HG02852 (cell line): ENCODE results near the gene SLC16A4.

Experiments
- ATAC-seq: cut with Tn5 transposase; IDR thresholded peaks from one replicate; pipeline ENCODE4 v1.9.1; 2021; ENCODE audit warnings: mild to moderate bottlenecking, moderate library complexity; ENCODE audit not compliant: unreplicated experiment

The SLC16A4 gene

GRCh38 chr1:110335265-110335664 lies 55.6 kb downstream of the SLC16A4 start:
- no peak for ATAC-seq

DNA sequence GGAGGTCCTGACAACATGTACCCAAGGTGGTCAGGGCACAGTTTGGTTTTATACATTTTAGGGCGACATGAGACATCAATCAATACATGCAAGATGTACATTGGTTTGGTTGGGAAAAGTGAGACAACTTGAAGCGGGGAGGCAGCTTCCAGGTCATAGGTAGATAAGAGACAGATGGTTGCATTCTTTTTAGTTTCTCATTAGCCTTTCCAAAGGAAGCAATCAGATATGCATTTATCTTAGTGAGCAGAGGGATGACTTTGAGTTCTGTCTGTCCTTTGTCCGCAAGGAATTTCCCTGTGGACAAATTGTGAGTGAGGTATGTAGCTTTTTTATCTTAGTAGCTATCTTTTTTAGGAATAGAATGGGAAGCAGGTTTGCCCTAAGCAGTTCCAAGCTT lies 62.1 kb downstream of the SLC16A4 start:
- no peak for ATAC-seq

DNA sequence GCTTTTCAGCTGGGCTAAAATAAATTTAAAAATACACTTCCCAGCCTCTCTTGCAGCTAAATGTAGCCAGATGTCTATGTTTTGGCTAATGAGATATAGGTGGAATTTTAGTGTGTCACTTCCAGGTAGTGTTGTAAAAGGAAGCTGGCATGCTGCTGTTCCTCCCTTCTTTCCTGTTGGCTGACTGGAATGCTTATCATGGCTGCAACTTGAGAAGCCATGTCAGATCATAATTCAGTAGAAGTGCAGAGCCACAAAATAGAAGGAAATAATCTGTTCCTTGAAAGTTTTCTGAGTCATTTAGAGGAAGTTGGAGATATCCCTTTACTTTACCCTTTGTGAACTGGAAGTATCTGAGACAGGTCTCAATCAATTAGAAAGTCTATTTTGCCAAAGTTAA lies 62.6 kb downstream of the SLC16A4 start:
- no peak for ATAC-seq

GRCh38 chr1:110326826-110327225 lies 64.0 kb downstream of the SLC16A4 start:
- no peak for ATAC-seq

- no peak for ATAC-seq
Measured at GRCh38 chr1:110324667-110325066, 66.2 kb downstream of the SLC16A4 start.

- no peak for ATAC-seq
Measured at GRCh38 chr1:110321846-110322245, 69.0 kb downstream of the SLC16A4 start.

GRCh38 chr1:110321045-110321444 lies 69.8 kb downstream of the SLC16A4 start:
- ATAC-seq = no peak

DNA sequence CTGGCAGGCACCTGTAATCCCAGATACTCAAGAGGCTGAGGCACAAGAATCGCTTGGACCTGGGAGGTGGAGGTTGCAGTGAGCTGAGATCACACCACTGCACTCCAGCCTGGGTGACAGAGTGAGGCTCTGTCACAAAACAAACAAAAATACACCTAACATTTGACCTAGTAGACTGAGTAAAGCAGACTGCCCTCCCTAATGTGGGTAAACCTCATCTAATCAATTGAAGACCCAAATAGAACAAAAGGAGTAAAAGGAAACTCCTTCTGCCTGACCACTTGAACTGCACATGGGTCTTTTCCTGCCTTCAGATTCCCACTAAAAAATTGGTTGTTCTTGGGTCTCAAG lies 70.7 kb downstream of the SLC16A4 start:
- no peak for ATAC-seq

DNA sequence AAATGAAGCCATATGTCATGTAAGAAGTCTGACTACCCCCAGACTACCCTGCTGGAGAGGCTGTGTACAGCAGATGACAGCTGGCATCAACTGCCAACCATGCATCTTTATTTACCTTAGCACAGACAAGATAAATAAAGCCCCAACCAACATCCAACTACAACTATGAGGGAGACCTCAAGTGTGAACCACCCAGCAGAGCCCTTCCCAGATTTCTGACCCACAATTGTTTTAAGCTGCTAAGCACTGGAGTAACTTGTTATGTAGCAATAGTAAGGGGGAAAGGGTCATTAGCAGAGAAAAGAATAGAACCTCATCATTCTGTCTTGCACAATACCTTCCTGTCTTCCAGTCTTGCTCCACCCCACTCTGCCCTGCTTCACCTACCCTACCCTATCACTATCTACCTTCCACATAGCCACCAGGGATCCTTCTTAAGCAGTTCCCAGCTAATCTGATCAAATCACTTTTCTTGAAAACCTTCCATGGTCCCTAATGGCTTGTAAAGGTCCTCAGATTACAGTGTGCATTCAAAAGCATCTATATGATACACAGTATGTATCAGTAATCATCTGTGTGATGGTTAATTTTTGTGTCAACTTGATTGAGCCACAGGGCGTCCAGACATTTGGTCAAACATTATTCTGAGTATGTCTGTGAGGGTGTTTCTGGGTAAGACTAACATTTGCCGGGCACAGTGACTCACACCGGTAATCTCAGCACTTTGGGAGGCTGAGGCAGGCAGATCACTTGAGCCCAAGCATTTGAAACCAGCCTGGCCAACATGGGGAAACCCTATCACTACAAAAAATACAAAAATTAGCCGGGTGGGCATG lies 71.3 kb downstream of the SLC16A4 start:
- no peak for ATAC-seq

DNA sequence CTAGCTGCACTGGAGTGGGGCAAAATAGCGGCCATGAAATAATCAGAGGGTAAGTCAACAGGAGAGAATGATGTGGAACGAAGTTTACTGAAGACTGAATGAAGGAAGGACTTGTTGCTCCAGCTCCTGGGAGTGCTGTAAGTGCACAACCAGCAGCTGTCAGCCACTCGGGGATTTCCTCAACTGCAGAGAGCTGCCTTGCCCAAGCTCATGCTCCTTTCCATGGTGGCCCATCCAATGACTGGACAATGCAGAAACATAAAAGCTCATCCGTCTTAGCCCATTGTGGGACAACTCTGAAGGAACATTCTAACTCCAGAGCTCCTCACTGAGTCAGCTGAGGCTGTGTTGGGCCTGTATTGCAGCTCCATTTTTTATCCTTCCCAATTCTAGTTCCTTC lies 72.8 kb downstream of the SLC16A4 start:
- ATAC-seq = no peak

- no peak for ATAC-seq
Measured at GRCh38 chr1:110316735-110317134, 74.1 kb downstream of the SLC16A4 start.
